GM12891 (cell line): ENCODE results near the gene CAPRIN1.

Experiments used
- DNase-seq: peaks from one replicate; pipeline ENCODE4 v3.0.0; 2011; ENCODE audit warnings: low spot score; ENCODE audit not compliant: insufficient read length
- FAIRE-seq: peaks from 2 replicates; lab custom pipeline; 2011; peaks lifted over from hg19 to GRCh38; lab: Jason Lieb, UNC
- PAX5 ChIP-seq: IDR thresholded peaks from 2 replicates; pipeline ENCODE4 v1.6.1; 2011; ENCODE audit warnings: low read length, moderate library complexity, mild to moderate bottlenecking; ENCODE audit not compliant: insufficient read depth, severe bottlenecking
- POLR2A ChIP-seq: IDR thresholded peaks from 2 replicates; pipeline ENCODE4 v1.6.1; 2011; ENCODE audit warnings: low read depth, low read length, control low read depth
- POLR2AphosphoS5 ChIP-seq: IDR thresholded peaks from 2 replicates; pipeline ENCODE4 v1.6.1; 2011; ENCODE audit warnings: low read depth, low read length, control low read depth
- POU2F2 ChIP-seq: IDR thresholded peaks from 2 replicates; pipeline ENCODE4 v1.6.1; 2011; ENCODE audit warnings: low read depth, mild to moderate bottlenecking, control low read depth, low read length, moderate library complexity
- SPI1 ChIP-seq: IDR thresholded peaks from 2 replicates; pipeline ENCODE4 v1.6.1; 2011; ENCODE audit warnings: low read depth, low read length, control low read depth
- TAF1 ChIP-seq: IDR thresholded peaks from 2 replicates; pipeline ENCODE4 v1.6.1; 2011; ENCODE audit warnings: low read depth, low read length, control low read depth

Gene CAPRIN1

GRCh38 chr11:34114471-34114870 lies 62.9 kb downstream of the CAPRIN1 start:
- DNase-seq (no peak), FAIRE-seq (no peak)
- TF ChIP-seq POLR2A (no peak), SPI1 (no peak), POLR2AphosphoS5 (no peak), PAX5 (no peak), POU2F2 (no peak), TAF1 (no peak)

GRCh38 chr11:34120651-34121050 lies 69.1 kb downstream of the CAPRIN1 start:
- DNase-seq: no peak
- TF ChIP-seq SPI1 (no peak), POLR2AphosphoS5 (no peak), POLR2A (no peak), PAX5 (no peak), POU2F2 (no peak), TAF1 (no peak)
- FAIRE-seq: no peak

GRCh38 chr11:34124885-34125668 lies 73.5 kb downstream of the CAPRIN1 start:
- TF ChIP-seq SPI1: no peak
- no peak for TF ChIP-seq PAX5
- no peak for TF ChIP-seq POLR2A
- no peak for TF ChIP-seq POU2F2
- TF ChIP-seq TAF1: no peak
- TF ChIP-seq POLR2AphosphoS5: no peak
- no peak for FAIRE-seq
- DNase-seq: no peak

- no peak for FAIRE-seq
- no peak for TF ChIP-seq POLR2AphosphoS5
- no peak for DNase-seq
These were observed 75.7 kb downstream of the CAPRIN1 start for GRCh38 chr11:34126959-34127848.

- DNase-seq (no peak), FAIRE-seq (no peak)
- TF ChIP-seq TAF1 (no peak), POLR2A (no peak), POU2F2 (no peak), POLR2AphosphoS5 (no peak), PAX5 (no peak), SPI1 (no peak)
These were observed 77.3 kb downstream of the CAPRIN1 start for GRCh38 chr11:34128824-34129223.

GRCh38 chr11:34132261-34132965 lies 80.9 kb downstream of the CAPRIN1 start:
- TF ChIP-seq POLR2AphosphoS5 (no peak), PAX5 (no peak), TAF1 (no peak), POU2F2 (no peak), SPI1 (no peak), POLR2A (no peak)
- DNase-seq: no peak
- no peak for FAIRE-seq

- TF ChIP-seq PAX5: no peak
- TF ChIP-seq POLR2A: no peak
- FAIRE-seq: no peak
- no peak for DNase-seq
These were observed 83.2 kb downstream of the CAPRIN1 start for GRCh38 chr11:34134765-34135164.

- no peak for FAIRE-seq
- TF ChIP-seq POU2F2: no peak
- DNase-seq: no peak
These were observed 83.9 kb downstream of the CAPRIN1 start for GRCh38 chr11:34135439-34135838.

GRCh38 chr11:34136420-34136819 lies 84.9 kb downstream of the CAPRIN1 start:
- no peak for FAIRE-seq
- TF ChIP-seq PAX5 (no peak), POLR2A (no peak), POU2F2 (no peak), TAF1 (no peak), SPI1 (no peak), POLR2AphosphoS5 (no peak)
- DNase-seq: no peak
